Caco-2 (cell line): ENCODE measurements around the gene POLR2L. TPM values are rescaled to one million over a fixed set of nuclear protein-coding genes. Genes with fewer than 3 reads are reported as not detected.
A peak's percentile ranks its signal among the peaks of the same experiment; 100 is the strongest.

ENCODE experiments used
- BruUV-seq: library from RNA; stranded (reverse); fragments of 400-500 nt; replicated peaks from 2 replicates; lab custom pipeline; 2021; lab: Mats Ljungman, UMichigan
- CTCF ChIA-PET: fragments of 300-600 bp; sonication (Branson Sonifier 250); formaldehyde crosslinking; loops from one replicate; lab custom pipeline; 2022; ENCODE audit warnings: antibody characterized with exemption; lab: Charles Lee
- POLR2A ChIA-PET: fragments of 300-600 bp; sonication (Branson Sonifier 250); formaldehyde crosslinking; loops from one replicate; lab custom pipeline; 2022; ENCODE audit warnings: antibody characterized with exemption; lab: Charles Lee
- DNase-seq, 2 experiments: peaks; one replicate each; pipeline versions ENCODE4 v3.0.0 to v3.0.0-alpha.2; 2020 to 2022
- H3K27me3 ChIP-seq: replicated peaks from 2 replicates; pipeline ENCODE4 v1.6.0; 2011; ENCODE audit warnings: low read length; ENCODE audit not compliant: control insufficient read depth, insufficient read depth
- H3K36me3 ChIP-seq: 2 replicates; pipeline ENCODE4 v1.5.1; 2011; ENCODE audit warnings: low read length; ENCODE audit not compliant: control insufficient read depth, insufficient read depth
- H3K4me1 ChIP-seq: fragments of 250-450 bp; sonication (Bioruptor Pico); 2 replicates; pipeline ENCODE4 v1.5.1; 2020; ENCODE audit warnings: mild to moderate bottlenecking
- H3K4me3 ChIP-seq: 2 replicates; pipeline ENCODE4 v1.5.1; 2011; ENCODE audit warnings: low read depth, mild to moderate bottlenecking, control low read depth, low read length
- H3K9me3 ChIP-seq: fragments of 250-450 bp; sonication (Bioruptor Pico); 2 replicates; pipeline ENCODE4 v1.5.1; 2020; ENCODE audit warnings: mild to moderate bottlenecking, moderate library complexity
- H3K27ac Mint-ChIP-seq: one replicate; pipeline ENCODE4 v1.8.0; 2022; ENCODE audit warnings: mixed read lengths; ENCODE audit not compliant: unreplicated experiment
- H3K27me3 Mint-ChIP-seq: one replicate; pipeline ENCODE4 v1.8.0; 2022; ENCODE audit warnings: mixed read lengths; ENCODE audit not compliant: insufficient read depth, unreplicated experiment
- H3K36me3 Mint-ChIP-seq: one replicate; pipeline ENCODE4 v1.8.0; 2022; ENCODE audit warnings: mild to moderate bottlenecking, mixed read lengths; ENCODE audit not compliant: insufficient read depth, unreplicated experiment
- H3K4me1 Mint-ChIP-seq: one replicate; pipeline ENCODE4 v1.8.0; 2022; ENCODE audit warnings: low read depth, mixed read lengths; ENCODE audit not compliant: unreplicated experiment
- H3K4me3 Mint-ChIP-seq: one replicate; pipeline ENCODE4 v1.8.0; 2022; ENCODE audit warnings: mild to moderate bottlenecking, moderate library complexity, mixed read lengths; ENCODE audit not compliant: unreplicated experiment
- H3K9me3 Mint-ChIP-seq: one replicate; pipeline ENCODE4 v1.8.0; 2022; ENCODE audit warnings: mixed read lengths; ENCODE audit not compliant: unreplicated experiment
- intact Hi-C: fragments of 100-400 bp; cut with micrococcal nuclease; formaldehyde crosslinking; loops from one replicate; pipeline ENCODE4 v1.10.0; 2022; ENCODE audit not compliant: unreplicated experiment
- total RNA-seq: library from RNA; stranded (reverse); gene quantifications from 2 replicates; pipeline ENCODE4 v1.2.3, GENCODE V29; 2022
- TF ChIP-seq, protein P1 (sequence below), 2 experiments: fragments of 200-600 bp in 1 of 2; IDR thresholded peaks; 1 replicate in 1 of 2; 2 replicates in 1 of 2; pipeline versions ENCODE4 v1.5.1 to v1.8.0; 2011 to 2022; ENCODE audit warnings: antibody characterized with exemption in 1 of 2, control low read depth in 1 of 2, inconsistent platforms in 1 of 2, low read depth in 1 of 2, low read length in 1 of 2, mild to moderate bottlenecking in 1 of 2, moderate library complexity in 1 of 2; ENCODE audit not compliant: insufficient read depth in 1 of 2, severe bottlenecking in 1 of 2, unreplicated experiment in 1 of 2

The POLR2L gene
- total RNA-seq, 1 experiment from 2014 or later, result 139 TPM

- no TSS peak for BruUV-seq
- Mint-ChIP-seq H3K4me3 (peak overlapping the region; percentile 98), H3K36me3 (peaks cover 75% of the 10 kb centered on the region), H3K9me3 (no peaks in the 10 kb centered on the region), H3K27ac (peak overlapping the region; percentile 99), H3K4me1 (no peaks in the 10 kb centered on the region), H3K27me3 (no peaks in the 10 kb centered on the region)
- intact Hi-C loops, result no loop called here
- Histone ChIP-seq H3K4me1 (peaks cover 4% of the 10 kb centered on the region; the same call in 1 of the 2 replicates), H3K27me3 (no peaks in the 10 kb centered on the region), H3K4me3 (peak overlapping the region; percentile 98; the same call in 1 of the 2 replicates), H3K36me3 (peaks cover 14% of the 10 kb centered on the region), H3K9me3 (no peaks in the 10 kb centered on the region)
- DNase-seq, result no peak
- TF ChIP-seq, protein P1, sequence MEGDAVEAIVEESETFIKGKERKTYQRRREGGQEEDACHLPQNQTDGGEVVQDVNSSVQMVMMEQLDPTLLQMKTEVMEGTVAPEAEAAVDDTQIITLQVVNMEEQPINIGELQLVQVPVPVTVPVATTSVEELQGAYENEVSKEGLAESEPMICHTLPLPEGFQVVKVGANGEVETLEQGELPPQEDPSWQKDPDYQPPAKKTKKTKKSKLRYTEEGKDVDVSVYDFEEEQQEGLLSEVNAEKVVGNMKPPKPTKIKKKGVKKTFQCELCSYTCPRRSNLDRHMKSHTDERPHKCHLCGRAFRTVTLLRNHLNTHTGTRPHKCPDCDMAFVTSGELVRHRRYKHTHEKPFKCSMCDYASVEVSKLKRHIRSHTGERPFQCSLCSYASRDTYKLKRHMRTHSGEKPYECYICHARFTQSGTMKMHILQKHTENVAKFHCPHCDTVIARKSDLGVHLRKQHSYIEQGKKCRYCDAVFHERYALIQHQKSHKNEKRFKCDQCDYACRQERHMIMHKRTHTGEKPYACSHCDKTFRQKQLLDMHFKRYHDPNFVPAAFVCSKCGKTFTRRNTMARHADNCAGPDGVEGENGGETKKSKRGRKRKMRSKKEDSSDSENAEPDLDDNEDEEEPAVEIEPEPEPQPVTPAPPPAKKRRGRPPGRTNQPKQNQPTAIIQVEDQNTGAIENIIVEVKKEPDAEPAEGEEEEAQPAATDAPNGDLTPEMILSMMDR (IDR thresholded peaks at IDR 0.05; ENCODE audit: insufficient read depth in 1 of 2, low read depth in 1 of 2, low read length in 1 of 2, severe bottlenecking in 1 of 2, unreplicated experiment in 1 of 2), result no peak
- POLR2A ChIA-PET, result no interaction called here
- CTCF ChIA-PET, result interaction anchor here (0.6 kb wide), 1 partner anchor 12 kb away, joined by 4 read pairs; no protein-coding TSS in a partner anchor
Observed at GRCh38 chr11:811446-812245, 30.7 kb downstream of the POLR2L start.

DNA sequence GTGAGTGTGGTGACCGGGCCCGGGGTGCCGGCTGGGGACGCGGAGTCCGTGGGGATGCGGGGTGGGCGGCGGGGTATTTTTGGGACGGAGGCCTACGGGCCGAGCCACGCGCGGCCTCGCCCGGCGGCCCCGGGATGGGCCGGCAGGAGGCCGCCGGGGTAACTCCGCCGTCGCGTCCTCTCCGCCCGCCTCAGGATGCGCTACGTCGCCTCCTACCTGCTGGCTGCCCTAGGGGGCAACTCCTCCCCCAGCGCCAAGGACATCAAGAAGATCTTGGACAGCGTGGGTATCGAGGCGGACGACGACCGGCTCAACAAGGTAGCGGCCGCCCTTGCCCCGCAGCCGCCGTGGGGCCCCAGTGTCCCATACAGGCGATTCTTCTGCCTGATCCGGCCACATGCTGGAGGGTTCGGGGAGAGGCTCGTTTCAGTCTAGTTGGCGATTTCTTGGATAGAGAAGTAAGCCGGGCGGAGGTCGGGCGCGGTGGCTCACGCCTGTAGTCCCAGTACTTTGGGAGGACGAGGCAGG is 32.2 kb downstream of the POLR2L start:
- H3K27ac Mint-ChIP-seq, result peak overlapping the region; percentile 99
- H3K9me3 Mint-ChIP-seq, result no peaks in the 10 kb centered on the region
- no peaks in the 10 kb centered on the region for H3K9me3 ChIP-seq
- TSS peak; percentile 71 for BruUV-seq
- H3K4me3 Mint-ChIP-seq, result peak overlapping the region; percentile 98
- TF ChIP-seq, protein P1 (IDR thresholded peaks at IDR 0.05; ENCODE audit: insufficient read depth in 1 of 2, low read depth in 1 of 2, low read length in 1 of 2, severe bottlenecking in 1 of 2, unreplicated experiment in 1 of 2), result no peak
- intact Hi-C loops, result no loop called here
- peaks cover 67% of the 10 kb centered on the region for H3K36me3 Mint-ChIP-seq
- H3K27me3 Mint-ChIP-seq, result no peaks in the 10 kb centered on the region
- CTCF ChIA-PET, result no interaction called here
- H3K4me1 ChIP-seq, result peaks cover 8% of the 10 kb centered on the region; the same call in 1 of the 2 replicates
- POLR2A ChIA-PET, result interaction anchor here (0.6 to 1.6 kb wide), 10 partner anchors 9 to 117 kb away, joined by 3 to 35 read pairs (median 4); partner anchors contain the start of genes CRACR2B, DEAF1, PNPLA2 and TSPAN4
- peak in 1 of 2 experiments; percentile 48 for DNase-seq
- peaks cover 14% of the 10 kb centered on the region for H3K36me3 ChIP-seq
- peak overlapping the region; percentile 98 for H3K4me3 ChIP-seq
- H3K27me3 ChIP-seq, result no peaks in the 10 kb centered on the region
- no peaks in the 10 kb centered on the region for H3K4me1 Mint-ChIP-seq

GRCh38 chr11:809287-810039 is 32.9 kb downstream of the POLR2L start, which contains the start of gene RPLP2:
TSS of gene RPLP2 (plus strand) at chr11:809967. CDS start at chr11:810235, 268 bp downstream.
- intact Hi-C loops, result no loop called here
- H3K27ac Mint-ChIP-seq, result peak within 1 kb of the TSS; percentile 99

More at GRCh38 chr11:809287-810039, 32.9 kb downstream of the POLR2L start, which contains the start of gene RPLP2:
- TF ChIP-seq, protein P1 (IDR thresholded peaks at IDR 0.05; ENCODE audit: insufficient read depth in 1 of 2, low read depth in 1 of 2, low read length in 1 of 2, severe bottlenecking in 1 of 2, unreplicated experiment in 1 of 2), result no peak
- no peaks in the 10 kb centered on the region for H3K9me3 Mint-ChIP-seq
- Histone ChIP-seq H3K27me3 (no peaks in the 10 kb centered on the region), H3K4me3 (peak within 1 kb of the TSS; percentile 98), H3K9me3 (no peaks in the 10 kb centered on the region), H3K4me1 (peaks cover 10% of the 10 kb centered on the region), H3K36me3 (peaks cover 14% of the 10 kb centered on the region)
- CTCF ChIA-PET, result interaction anchor here (0.7 to 1.1 kb wide), 2 partner anchors 13 to 1180 kb away, joined by 3 read pairs; no protein-coding TSS in a partner anchor
- H3K4me3 Mint-ChIP-seq, result peak within 1 kb of the TSS; percentile 98
- H3K4me1 Mint-ChIP-seq, result no peaks in the 10 kb centered on the region
- POLR2A ChIA-PET, result interaction anchor here (0.5 to 1.6 kb wide), 11 partner anchors 10 to 116 kb away, joined by 3 to 35 read pairs (median 4); partner anchors contain the start of genes DEAF1, PNPLA2 and TSPAN4
- H3K27me3 Mint-ChIP-seq, result no peaks in the 10 kb centered on the region
- H3K36me3 Mint-ChIP-seq, result peaks cover 62% of the 10 kb centered on the region
- BruUV-seq, result no TSS peak
- DNase-seq, result peak; percentile 97
